OCI-LY3 (cell line): ENCODE data around the gene FBXL4.

Experiments used
- EZH2phosphoT487 ChIP-seq: fragments of 200-600 bp; shearing (Covaris generic); IDR thresholded peaks from 2 replicates; pipeline ENCODE4 v1.6.1; 2018; ENCODE audit warnings: antibody characterized with exemption, mixed run types, low read depth
- TF ChIP-seq, protein P1 (sequence below): fragments of 200-600, 300-600 bp; sonication (generic); IDR thresholded peaks from 2 replicates; pipeline ENCODE4 v1.5.1; 2014; ENCODE audit warnings: antibody characterized with exemption, low read length, low read depth

DNA sequence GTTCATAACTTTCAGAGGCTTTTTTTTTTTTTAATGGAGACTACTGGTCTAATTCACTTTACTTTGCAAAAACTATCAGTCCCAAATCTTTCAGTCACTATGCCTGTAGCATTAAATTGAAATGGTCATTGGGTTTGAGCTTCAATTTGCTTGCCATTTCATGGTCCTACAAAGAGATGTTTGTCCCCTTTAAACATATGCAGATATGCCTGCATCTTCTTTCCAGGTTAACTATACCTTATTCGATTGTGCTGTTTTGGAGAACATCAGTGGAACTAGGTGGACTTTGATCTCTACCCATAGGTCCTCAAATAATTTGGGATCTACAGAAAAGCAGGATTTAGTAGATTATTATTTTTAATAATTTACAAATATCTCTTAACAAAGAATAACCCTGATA lies 108.8 kb downstream of the FBXL4 start:
- TF ChIP-seq, protein P1, sequence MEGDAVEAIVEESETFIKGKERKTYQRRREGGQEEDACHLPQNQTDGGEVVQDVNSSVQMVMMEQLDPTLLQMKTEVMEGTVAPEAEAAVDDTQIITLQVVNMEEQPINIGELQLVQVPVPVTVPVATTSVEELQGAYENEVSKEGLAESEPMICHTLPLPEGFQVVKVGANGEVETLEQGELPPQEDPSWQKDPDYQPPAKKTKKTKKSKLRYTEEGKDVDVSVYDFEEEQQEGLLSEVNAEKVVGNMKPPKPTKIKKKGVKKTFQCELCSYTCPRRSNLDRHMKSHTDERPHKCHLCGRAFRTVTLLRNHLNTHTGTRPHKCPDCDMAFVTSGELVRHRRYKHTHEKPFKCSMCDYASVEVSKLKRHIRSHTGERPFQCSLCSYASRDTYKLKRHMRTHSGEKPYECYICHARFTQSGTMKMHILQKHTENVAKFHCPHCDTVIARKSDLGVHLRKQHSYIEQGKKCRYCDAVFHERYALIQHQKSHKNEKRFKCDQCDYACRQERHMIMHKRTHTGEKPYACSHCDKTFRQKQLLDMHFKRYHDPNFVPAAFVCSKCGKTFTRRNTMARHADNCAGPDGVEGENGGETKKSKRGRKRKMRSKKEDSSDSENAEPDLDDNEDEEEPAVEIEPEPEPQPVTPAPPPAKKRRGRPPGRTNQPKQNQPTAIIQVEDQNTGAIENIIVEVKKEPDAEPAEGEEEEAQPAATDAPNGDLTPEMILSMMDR = no peak
- TF ChIP-seq EZH2phosphoT487 = no peak
